CD4-positive, alpha-beta T cell treated with Interleukin-10 for 1 hour (primary cell): ENCODE measurements around the gene STXBP6.
"Not testable (repeated sequence)": the region's sequence is repeated elsewhere in the genome, so short reads cannot be mapped to it uniquely, and the experiment has no call there.

Experiments
- DNase-seq: peaks from one replicate; pipeline ENCODE4 v3.0.0-alpha.2; 2020

The STXBP6 gene

DNA sequence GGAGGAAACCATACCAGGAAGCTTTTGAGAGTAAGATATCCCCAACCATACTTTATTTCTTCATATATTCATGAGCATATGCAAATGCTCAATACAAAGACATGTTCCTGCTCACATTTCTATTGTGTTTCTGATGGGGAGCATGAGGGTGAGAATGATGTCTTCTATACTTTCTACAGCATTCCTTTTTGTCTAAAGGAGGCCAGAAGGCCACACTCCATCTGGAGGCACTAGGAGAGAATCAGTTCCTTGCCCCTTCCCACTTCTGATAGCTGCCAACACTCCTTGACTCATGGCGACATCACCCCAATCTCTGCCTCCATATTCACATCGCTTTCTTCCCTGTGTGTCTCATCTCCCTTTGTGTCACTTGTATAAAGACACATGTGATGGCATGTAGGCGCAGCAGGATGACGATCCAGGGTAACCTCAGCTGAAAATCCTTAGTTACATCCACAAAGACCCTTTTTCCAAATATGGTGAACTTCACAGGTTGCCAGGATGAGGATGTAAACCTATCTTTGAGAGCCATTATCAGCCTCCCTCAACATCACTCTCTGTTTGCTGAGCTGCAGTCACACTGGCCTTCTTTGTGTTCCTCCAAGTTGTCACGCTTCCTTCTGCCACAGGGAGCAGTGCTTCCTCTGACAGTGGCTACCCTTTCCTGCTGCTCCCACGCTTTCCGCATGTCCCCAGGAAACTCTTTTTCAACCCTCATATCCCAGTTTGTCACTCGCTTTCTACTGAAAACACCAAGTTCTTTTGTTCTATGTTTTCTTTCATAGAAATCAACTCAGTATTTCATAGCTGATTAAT, 96.9 kb downstream of the STXBP6 start:
- no peak for DNase-seq

GRCh38 chr14:24948261-24948847, 101.6 kb downstream of the STXBP6 start:
- no peak for DNase-seq

DNA sequence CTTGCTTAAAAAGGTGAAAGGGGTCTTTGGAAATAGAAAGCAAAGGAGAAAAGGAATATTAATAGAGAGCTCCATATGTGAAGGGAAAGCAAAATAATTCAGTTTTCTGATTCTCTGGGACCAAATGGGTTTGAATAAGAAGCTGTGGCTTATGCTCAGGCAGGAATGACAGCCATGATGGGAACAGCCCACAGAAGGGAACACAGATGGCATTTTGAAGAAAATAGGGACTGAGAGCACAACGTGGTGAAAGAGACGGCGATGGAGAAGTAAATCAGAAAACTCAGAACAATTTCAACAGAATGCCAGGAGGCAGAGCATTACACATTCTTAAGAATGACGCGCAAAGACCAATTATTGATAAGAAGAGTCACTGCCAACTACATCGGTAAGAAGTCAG, 102.8 kb downstream of the STXBP6 start:
- DNase-seq = no peak

- DNase-seq = no peak
These were observed 105.1 kb downstream of the STXBP6 start for GRCh38 chr14:24944800-24945199.

DNA sequence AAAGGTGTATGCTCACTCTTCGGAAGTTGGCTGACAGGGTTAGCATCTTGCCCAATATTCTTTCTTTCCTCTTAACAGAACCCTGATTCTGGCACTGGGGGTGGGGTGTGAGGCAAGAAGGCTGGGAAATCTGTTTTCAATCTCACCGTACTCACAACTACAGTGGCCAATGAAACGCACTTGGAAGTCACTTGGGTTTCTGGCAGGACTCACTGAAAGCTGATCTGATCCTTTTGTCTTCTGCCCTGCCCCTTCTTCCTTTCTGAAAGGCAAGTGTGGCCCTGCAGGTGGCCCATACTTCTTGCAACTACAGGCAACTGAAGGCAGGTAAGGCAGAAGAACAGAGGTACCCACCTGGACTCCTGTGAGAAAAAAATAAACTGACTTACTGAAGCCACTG, 106.9 kb downstream of the STXBP6 start:
- no peak for DNase-seq

- DNase-seq = no peak
These were observed 108.2 kb downstream of the STXBP6 start for GRCh38 chr14:24941719-24942118.

DNA sequence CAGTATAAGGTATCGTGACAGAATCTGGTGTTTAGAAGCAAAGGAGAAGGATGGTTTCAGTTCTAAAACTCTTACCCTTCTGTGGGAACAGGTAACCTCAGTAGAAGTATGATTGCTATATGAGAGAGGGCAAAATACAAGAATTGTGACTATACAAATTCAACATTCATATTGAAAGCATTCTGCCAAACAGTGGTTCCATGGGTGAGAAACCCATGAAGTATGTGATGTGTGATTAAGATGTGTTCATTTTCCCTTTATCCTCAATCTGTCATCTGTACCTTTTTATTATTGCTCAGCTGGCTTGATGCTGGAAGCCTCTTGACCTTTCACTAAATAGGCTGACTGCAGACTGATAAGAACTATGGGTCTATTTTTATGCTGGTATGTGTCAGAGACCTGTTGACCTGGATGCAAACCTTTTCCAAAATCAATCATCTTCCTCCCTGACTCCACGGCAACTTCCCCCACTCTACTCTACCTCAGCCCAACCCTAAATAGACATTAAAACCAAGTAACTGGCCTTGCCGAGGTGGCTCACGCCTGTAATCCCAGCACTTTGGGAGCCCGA, 109.6 kb downstream of the STXBP6 start:
- no peak for DNase-seq

DNA sequence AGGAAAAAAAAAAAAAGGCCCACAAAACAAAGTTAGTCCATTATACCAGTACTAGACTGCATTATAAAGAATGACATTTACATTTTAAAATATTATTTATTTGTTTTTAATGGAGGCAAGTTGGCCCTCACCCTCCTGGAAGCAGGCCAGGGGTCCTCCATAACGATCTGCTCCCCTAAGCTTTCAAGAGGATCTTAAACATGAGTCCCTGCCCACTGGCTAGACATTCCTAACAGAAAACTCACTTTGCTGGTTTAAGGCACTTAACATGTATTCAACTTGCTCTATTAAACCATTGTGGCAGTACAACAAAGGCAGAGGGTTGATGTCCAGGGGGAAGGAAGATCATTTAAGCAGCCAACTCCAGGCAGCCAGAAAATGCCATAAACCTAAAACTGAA, 111.4 kb downstream of the STXBP6 start:
- DNase-seq = no peak

GRCh38 chr14:24937300-24937699, 112.6 kb downstream of the STXBP6 start:
- DNase-seq = no peak

- not testable (repeated sequence) for DNase-seq
These were observed 113.2 kb downstream of the STXBP6 start for GRCh38 chr14:24936773-24937172.

DNA sequence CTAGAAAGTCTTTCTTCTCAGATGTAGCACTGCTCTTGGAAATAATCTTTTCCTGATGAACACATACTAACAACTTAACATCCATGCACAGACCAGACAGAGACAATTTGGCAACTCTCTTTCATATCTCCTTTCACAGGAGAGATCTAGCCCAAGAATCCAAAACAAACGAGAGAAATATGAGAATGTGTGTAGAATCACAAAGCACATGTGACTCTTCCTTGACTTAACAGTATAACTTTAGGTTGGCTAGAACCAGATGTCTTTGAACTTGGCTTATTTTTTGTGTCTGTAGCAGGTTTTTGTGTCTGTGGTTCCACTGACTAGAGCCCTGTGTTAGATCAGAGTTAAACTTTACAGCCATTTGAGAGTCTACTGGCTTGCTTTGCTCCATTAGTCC, 114.2 kb downstream of the STXBP6 start:
- no peak for DNase-seq

- no peak for DNase-seq
These were observed 121.5 kb downstream of the STXBP6 start for GRCh38 chr14:24928386-24928900.

- DNase-seq = no peak
These were observed 122.1 kb downstream of the STXBP6 start for GRCh38 chr14:24927809-24928208.

DNA sequence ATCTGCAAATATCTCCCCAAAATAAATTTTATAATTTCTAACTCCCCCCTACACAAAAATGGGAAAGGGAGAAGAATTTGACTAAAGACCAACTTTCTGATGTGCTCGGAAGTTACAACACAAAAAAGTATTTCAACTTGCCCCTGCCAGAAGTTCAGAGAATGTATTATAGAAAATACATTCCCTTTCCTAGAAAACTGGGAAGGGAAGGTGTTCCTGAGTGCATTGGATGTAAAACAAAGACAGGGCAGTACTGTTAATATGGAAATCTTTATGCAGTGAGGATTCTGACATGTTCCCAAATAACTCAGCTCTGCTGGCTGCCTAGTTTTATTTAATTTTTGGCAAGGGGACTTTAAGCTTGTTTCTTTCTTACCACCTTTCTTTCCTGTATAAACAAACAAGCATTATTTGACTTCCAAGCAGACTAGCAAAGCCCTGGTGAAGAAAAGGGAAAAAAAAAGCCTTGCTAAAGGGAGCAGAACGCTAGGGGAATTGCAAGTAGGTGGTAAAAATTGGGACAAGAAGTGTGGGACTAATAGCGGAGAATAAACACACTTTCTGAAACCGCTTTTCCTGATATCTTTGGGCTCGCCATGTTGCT, 124.1 kb downstream of the STXBP6 start:
- no peak for DNase-seq

DNA sequence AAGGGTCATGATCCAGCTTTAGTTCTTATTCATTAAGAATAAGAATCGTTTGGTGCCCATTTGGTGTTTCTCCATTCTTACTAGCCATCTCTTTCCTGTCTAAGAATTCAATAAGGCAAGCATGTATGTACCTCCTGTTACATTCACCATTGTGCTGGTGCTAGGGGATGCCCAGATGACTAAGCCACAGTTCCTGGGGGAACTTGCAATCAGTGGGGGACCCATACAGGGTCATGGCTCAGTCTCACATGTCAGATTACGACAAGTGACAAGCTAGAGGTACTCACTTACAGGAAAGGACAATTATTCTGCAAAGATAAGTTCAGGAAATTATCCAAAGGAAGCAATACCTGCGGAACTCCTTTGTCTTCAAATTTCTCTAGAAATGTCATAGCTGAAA, 125.4 kb downstream of the STXBP6 start:
- no peak for DNase-seq

DNA sequence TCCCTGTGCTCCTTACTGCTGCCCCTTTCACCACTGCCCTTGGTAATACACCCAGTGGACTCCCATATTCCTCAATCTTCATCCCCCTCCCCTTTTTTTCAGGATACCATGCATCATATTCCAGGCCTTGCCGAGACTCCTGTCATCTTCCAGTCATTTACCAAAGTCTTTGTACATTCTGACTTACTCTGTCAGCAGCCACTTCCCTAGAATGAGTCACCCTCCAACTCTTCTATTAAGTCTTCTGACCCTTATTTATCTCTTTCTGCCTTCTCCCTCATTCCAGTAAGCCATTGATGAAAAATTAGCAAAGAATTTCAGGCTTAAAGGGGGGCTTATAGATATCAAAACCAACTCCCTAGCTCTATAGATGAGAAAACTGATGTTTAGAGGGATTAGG, 128.0 kb downstream of the STXBP6 start:
- DNase-seq = no peak

DNA sequence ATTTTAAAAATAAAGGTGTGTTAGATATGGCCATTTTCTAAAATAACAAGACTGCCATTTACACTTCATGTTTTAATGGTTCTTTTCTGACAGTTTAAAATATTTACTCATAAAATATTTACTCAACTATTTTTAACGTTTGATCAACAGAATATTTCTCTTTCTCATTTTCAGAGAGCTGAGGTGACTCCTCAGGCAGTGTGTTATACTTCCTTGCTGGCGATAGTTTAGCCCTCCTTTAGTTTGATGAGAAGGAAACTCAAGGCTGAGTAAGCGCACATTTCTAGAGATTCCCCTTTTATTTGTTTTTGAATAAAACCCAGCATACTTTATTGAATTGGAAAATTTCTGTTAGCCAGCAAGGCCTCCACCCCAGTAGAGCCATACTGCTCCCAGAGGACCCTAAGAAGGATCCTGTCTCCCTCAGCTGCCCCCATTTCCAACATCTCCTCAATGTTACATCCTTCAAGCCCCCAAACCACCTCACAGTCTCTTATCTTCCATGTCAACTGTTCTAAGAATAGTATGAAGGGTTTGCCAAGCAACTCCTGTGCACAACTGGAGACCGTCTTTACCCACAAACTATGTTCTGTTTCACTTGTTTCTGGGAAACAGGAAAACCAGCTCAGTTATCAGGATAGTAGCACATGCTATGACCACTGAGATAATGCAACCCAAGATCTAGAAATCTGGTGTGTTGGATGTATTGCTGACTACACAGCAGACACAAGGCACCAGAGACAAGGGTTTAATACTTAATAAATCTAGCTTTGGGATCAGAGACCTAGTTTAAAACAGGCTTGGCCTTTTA, 129.5 kb downstream of the STXBP6 start:
- no peak for DNase-seq

DNA sequence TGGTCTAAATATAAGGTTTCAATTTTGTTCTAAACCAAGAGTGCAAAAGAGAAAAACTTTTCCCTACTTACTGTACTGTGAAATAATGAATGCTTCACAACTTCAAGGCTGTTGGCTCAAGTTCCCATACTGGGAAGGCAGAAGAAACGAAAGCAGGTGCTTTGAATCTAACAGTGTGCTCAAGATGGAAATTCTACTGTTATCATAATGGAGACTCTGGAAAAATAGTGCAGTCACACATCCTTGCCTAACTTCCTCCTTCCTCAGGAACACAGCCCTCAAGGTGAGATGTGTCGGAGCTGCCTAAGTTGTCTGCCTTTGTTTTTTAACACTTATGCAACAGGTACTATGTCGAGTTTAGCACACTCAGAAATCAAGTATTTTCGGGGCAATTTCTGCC, 131.1 kb downstream of the STXBP6 start:
- no peak for DNase-seq

- no peak for DNase-seq
These were observed 133.9 kb downstream of the STXBP6 start for GRCh38 chr14:24915958-24916595.

DNA sequence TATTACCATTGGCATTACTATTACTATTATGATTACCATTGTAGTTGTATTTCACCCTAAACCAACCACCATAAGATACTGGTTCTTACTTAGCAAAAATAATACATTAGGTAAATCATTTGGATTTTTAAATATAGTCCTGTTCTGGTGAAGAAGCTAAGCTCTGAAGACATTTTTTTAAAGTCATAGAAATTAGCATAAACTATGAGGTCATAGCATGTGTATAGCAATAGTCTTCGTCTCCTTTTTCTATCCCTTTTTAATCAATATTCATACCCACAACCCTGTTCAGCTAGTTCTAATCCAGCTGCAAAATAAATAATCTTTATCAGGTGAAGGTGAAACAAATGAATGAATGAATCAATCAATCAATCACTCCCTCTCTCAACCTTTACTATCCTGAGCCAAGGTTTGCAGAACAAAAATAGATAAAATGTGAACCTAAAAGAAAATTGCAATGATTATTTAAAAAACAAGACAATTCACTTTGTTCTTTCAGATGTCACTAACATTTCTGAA, 134.5 kb downstream of the STXBP6 start:
- no peak for DNase-seq

DNA sequence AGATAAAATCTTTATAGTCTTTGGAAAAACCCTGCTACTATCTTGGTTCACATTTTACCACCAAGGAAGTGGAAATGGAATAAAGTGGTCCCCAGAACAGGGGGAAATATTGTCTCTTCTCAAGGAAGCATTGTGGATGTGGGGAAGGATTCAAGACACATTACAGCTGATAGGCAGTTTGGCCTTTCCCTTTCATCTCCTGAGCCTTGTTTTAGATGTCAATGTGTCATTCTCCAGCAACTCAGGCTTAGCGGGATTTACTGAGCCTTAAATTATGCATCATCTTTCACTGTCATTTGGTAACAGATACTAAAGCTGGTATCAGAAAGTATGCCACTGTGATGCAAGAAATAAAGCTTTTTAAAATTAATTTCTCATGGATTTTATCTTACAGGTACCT, 136.2 kb downstream of the STXBP6 start:
- no peak for DNase-seq

- no peak for DNase-seq
These were observed 136.9 kb downstream of the STXBP6 start for GRCh38 chr14:24913021-24913420.
